Loucy (cell line): ENCODE data around the gene TCTN2.

Experiments used
- H2AFZ ChIP-seq: fragments of 200-600 bp; sonication (generic); 2 replicates; pipeline ENCODE4 v1.6.0; 2016; ENCODE audit warnings: antibody characterized with exemption, mild to moderate bottlenecking, low read length, moderate library complexity
- H3F3A ChIP-seq: fragments of 200-600 bp; 2 replicates; pipeline ENCODE4 v1.6.0; 2016; ENCODE audit warnings: antibody characterized with exemption, low read depth, mild to moderate bottlenecking
- H3K27me3 ChIP-seq: fragments of 200-600 bp; sonication (generic); 2 replicates; pipeline ENCODE4 v1.6.1; 2014; ENCODE audit warnings: low read length, mild to moderate bottlenecking; ENCODE audit not compliant: insufficient read depth, poor library complexity, severe bottlenecking
- H3K36me3 ChIP-seq: fragments of 200-600 bp; sonication (generic); 2 replicates; pipeline ENCODE4 v1.6.1; 2016; ENCODE audit warnings: low read length; ENCODE audit not compliant: insufficient read depth
- H3K4me1 ChIP-seq: fragments of 200-600 bp; sonication (generic); 2 replicates; pipeline ENCODE4 v1.5.1; 2014; ENCODE audit warnings: low read length, mild to moderate bottlenecking; ENCODE audit not compliant: insufficient read depth, poor library complexity, severe bottlenecking
- H3K4me2 ChIP-seq: fragments of 200-600 bp; sonication (generic); 2 replicates; pipeline ENCODE4 v1.6.0; 2014; ENCODE audit warnings: antibody characterized with exemption, low read length, low read depth, mild to moderate bottlenecking; ENCODE audit not compliant: poor library complexity, severe bottlenecking
- H3K4me3 ChIP-seq: fragments of 200-600 bp; sonication (generic); 2 replicates; pipeline ENCODE4 v1.5.1; 2014; ENCODE audit warnings: low read length, mild to moderate bottlenecking, mixed read lengths; ENCODE audit not compliant: poor library complexity, severe bottlenecking
- H3K79me2 ChIP-seq: fragments of 200-600 bp; sonication (generic); 2 replicates; pipeline ENCODE4 v1.6.1; 2014; ENCODE audit warnings: low read length; ENCODE audit not compliant: insufficient read depth
- H3K9ac ChIP-seq: fragments of 200-600 bp; sonication (generic); 2 replicates; pipeline ENCODE4 v1.6.0; 2014; ENCODE audit warnings: mild to moderate bottlenecking, low read depth, low read length, moderate library complexity; ENCODE audit not compliant: poor library complexity, severe bottlenecking
- H3K9me2 ChIP-seq: fragments of 200-600 bp; sonication (generic); replicated peaks from 2 replicates; pipeline ENCODE4 v1.6.1; 2016; ENCODE audit warnings: low read depth, low read length, mixed read lengths
- H3K9me3 ChIP-seq: fragments of 200-600 bp; sonication (generic); 2 replicates; pipeline ENCODE4 v1.6.1; 2014; ENCODE audit warnings: mild to moderate bottlenecking, antibody characterized with exemption, low read length, low read depth; ENCODE audit not compliant: insufficient read depth
- H4K20me1 ChIP-seq: fragments of 200-600 bp; sonication (generic); 2 replicates; pipeline ENCODE4 v1.6.0; 2014; ENCODE audit warnings: antibody characterized with exemption, low read length, mild to moderate bottlenecking; ENCODE audit not compliant: insufficient read depth, poor library complexity, severe bottlenecking
- EZH2phosphoT487 ChIP-seq: fragments of 200-600 bp; IDR thresholded peaks from 2 replicates; pipeline ENCODE4 v1.6.1; 2018; ENCODE audit warnings: antibody characterized with exemption, mild to moderate bottlenecking, moderate library complexity, borderline replicate concordance
- TF ChIP-seq, protein P1 (sequence below): fragments of 200-600 bp; sonication (generic); conservative IDR thresholded peaks from 2 replicates; pipeline ENCODE4 v1.5.1; 2014; ENCODE audit warnings: mild to moderate bottlenecking, antibody characterized with exemption, low read length

The TCTN2 gene

GRCh38 chr12:123645878-123646277 lies 25.0 kb upstream of the TCTN2 start:
- Histone ChIP-seq H3F3A (no peaks in the 10 kb centered on the region), H3K79me2 (no peaks in the 10 kb centered on the region), H3K27me3 (no peaks in the 10 kb centered on the region), H3K9ac (no peak overlapping the region), H3K4me1 (no peaks in the 10 kb centered on the region), H3K36me3 (peaks cover 21% of the 10 kb centered on the region; the same call in 1 of the 2 replicates), H3K4me3 (no peak overlapping the region), H4K20me1 (no peaks in the 10 kb centered on the region), H3K4me2 (no peak overlapping the region), H3K9me2 (no peaks in the 10 kb centered on the region), H2AFZ (no peak overlapping the region), H3K9me3 (no peaks in the 10 kb centered on the region)
- no peak for TF ChIP-seq EZH2phosphoT487
- TF ChIP-seq, protein P1, sequence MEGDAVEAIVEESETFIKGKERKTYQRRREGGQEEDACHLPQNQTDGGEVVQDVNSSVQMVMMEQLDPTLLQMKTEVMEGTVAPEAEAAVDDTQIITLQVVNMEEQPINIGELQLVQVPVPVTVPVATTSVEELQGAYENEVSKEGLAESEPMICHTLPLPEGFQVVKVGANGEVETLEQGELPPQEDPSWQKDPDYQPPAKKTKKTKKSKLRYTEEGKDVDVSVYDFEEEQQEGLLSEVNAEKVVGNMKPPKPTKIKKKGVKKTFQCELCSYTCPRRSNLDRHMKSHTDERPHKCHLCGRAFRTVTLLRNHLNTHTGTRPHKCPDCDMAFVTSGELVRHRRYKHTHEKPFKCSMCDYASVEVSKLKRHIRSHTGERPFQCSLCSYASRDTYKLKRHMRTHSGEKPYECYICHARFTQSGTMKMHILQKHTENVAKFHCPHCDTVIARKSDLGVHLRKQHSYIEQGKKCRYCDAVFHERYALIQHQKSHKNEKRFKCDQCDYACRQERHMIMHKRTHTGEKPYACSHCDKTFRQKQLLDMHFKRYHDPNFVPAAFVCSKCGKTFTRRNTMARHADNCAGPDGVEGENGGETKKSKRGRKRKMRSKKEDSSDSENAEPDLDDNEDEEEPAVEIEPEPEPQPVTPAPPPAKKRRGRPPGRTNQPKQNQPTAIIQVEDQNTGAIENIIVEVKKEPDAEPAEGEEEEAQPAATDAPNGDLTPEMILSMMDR, result no peak

- Histone ChIP-seq H3K9me2 (no peaks in the 10 kb centered on the region), H3K36me3 (peaks cover 26% of the 10 kb centered on the region; the same call in 1 of the 2 replicates), H3F3A (no peaks in the 10 kb centered on the region), H3K27me3 (no peaks in the 10 kb centered on the region), H4K20me1 (no peaks in the 10 kb centered on the region), H3K4me2 (no peak overlapping the region), H3K79me2 (no peaks in the 10 kb centered on the region), H2AFZ (no peak overlapping the region), H3K4me3 (no peak overlapping the region), H3K4me1 (no peaks in the 10 kb centered on the region), H3K9me3 (no peaks in the 10 kb centered on the region), H3K9ac (no peak overlapping the region)
- no peak for TF ChIP-seq EZH2phosphoT487
- TF ChIP-seq, protein P1, result no peak
Observed at GRCh38 chr12:123648401-123648800, 22.5 kb upstream of the TCTN2 start.

DNA sequence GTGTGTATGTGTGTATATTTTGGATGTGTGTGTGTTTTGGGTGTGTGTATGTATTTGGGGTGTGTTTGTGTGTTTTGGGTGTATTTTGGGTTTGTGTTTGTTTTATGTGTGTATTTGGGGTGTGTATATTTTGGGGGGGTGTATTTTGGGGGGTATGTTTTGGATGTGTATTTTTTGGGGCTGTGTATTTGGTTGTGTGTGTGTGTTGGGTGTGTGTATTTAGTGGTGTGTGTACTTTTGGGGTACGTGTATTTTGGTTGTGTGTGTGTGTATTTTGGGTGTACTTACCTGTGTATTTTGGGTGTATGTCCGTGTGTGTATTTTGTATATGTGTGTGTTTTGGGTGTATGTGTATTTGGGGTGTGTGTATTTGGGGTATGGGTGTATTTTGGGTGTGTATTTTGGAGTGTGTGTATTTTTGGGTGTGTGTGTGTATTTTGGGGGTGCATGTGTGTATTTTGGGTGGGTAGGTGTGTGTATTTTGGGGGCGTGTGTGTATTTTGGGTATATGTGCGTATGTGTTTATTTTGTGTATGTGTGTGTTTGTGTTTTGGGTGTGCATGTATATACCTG lies 16.7 kb upstream of the TCTN2 start:
- Histone ChIP-seq H3K4me2 (no peak overlapping the region), H3K79me2 (no peaks in the 10 kb centered on the region), H3K9me3 (no peaks in the 10 kb centered on the region), H3K36me3 (peaks cover 21% of the 10 kb centered on the region; the same call in 1 of the 2 replicates), H3K4me1 (no peaks in the 10 kb centered on the region), H4K20me1 (no peaks in the 10 kb centered on the region), H3K4me3 (no peak overlapping the region), H3K27me3 (no peaks in the 10 kb centered on the region), H3F3A (no peaks in the 10 kb centered on the region), H3K9ac (no peak overlapping the region), H2AFZ (no peak overlapping the region), H3K9me2 (no peaks in the 10 kb centered on the region)
- TF ChIP-seq EZH2phosphoT487, result no peak
- TF ChIP-seq, protein P1, result no peak
